ENCODE results near the gene CLIP2.

Gene CLIP2

DNA sequence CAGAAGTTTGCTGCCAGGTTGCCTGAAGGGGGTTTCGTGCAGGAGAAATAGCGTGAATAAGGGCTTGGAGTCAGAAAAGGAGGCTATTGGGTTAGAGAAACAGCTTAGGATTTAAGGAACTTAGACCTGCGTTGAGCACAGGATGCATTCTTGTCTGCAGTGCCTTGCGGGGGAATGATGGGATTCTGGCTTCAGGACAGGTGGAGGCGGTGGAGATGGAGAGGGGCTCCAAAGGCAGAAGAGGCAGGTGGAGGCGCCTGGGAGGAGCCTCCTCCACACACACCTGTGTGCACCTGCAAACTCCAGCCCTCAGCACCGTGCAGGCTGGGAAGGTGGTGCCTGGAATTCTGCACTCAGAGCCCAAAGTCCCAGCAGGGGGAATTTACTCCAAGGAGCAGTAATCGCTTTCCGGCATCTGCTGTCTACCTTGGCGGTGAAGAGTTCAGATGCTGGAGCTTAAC is 1.8 kb downstream of the CLIP2 start:
- TF ChIP-seq, protein P1, sequence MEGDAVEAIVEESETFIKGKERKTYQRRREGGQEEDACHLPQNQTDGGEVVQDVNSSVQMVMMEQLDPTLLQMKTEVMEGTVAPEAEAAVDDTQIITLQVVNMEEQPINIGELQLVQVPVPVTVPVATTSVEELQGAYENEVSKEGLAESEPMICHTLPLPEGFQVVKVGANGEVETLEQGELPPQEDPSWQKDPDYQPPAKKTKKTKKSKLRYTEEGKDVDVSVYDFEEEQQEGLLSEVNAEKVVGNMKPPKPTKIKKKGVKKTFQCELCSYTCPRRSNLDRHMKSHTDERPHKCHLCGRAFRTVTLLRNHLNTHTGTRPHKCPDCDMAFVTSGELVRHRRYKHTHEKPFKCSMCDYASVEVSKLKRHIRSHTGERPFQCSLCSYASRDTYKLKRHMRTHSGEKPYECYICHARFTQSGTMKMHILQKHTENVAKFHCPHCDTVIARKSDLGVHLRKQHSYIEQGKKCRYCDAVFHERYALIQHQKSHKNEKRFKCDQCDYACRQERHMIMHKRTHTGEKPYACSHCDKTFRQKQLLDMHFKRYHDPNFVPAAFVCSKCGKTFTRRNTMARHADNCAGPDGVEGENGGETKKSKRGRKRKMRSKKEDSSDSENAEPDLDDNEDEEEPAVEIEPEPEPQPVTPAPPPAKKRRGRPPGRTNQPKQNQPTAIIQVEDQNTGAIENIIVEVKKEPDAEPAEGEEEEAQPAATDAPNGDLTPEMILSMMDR (IDR thresholded peaks at IDR 0.05; ENCODE audit: insufficient read depth, low read depth, low read length, missing control alignments) = no peak
- H3K4me3 ChIP-seq (ENCODE audit: low read length) = no peak overlapping the region
- no peak for DNase-seq (ENCODE audit: low read depth)

DNA sequence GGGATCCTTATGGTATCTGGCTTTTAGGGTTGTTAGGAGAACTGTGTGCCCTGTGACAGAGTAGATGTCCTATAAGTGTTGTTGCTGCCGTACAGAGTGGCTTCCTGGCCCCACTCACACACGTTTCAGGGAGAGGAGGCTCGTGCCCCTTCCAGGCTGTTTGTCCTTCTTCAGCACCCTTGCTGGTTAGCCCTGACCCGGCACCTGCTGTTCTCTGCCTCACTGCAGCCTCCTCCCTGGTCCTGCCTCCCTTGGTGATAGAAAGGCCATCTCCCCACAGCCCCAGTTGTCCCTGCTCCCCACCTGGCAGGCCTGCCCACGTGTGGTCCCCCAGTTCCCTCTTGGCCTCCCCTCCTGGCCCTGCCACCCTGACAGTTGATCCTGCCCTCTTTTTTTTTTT is 2.3 kb downstream of the CLIP2 start:
- TF ChIP-seq, protein P1 (IDR thresholded peaks at IDR 0.05; ENCODE audit: insufficient read depth, low read depth, low read length, missing control alignments) = no peak
- no peak overlapping the region for H3K4me3 ChIP-seq (ENCODE audit: low read length)
- DNase-seq (ENCODE audit: low read depth) = no peak

DNA sequence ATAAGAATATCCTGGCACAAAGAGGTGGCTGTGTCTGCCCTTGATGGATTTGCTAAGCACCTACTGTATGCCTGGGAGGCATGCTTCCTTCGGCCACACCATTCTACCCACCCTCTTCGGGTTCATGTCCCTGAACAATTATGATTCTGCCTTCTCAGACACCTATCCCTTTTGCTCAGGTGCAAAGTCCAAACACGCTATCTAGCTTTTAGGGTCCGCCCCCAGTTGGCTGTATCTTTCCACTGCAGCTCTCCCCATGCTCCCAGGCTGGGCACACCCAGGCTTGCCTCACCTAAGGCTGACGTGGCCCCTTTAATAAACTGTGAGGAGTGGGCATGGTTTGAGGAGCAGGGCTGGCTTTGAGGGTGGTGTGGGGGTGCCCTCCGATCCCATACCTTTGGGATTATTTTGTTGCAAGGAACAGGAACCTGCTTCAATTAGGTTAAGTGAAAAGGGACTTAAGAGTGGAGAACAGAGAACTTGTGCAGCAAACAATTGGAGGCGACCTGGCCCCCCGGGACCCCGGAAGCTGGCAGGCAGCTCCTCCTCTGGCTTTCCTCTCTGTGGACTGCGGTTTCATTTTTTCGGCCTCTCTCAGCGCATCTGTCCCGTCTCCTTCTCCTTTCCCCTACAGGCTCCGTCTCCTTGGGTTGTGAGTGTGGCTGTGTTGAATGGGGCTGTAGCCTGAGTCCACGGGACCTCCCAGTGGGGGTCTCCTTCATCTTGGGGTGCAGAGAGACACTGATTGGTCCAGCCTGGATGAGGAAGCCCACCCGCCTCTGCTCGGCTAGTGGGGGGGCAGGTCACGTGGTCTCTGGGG is 3.8 kb downstream of the CLIP2 start:
- H3K4me3 ChIP-seq (ENCODE audit: low read length) = no peak overlapping the region
- TF ChIP-seq, protein P1 (IDR thresholded peaks at IDR 0.05; ENCODE audit: insufficient read depth, low read depth, low read length, missing control alignments) = no peak
- DNase-seq (ENCODE audit: low read depth) = no peak

DNA sequence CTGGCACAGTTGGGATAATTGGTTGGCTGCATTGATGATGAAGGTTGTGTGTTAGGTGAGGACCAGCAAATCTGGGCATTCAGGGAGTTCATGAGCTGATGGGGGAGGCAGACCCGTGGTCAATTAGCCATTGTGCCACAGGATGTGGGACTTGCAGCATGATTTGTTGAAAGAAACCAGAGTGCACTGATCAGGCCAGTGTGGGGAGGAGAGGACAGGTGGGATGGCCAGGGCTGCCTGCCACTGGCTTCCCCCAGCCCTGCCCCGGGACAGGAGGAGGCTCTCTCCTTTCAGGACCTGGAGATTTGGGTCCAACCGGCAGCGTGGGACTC is 4.3 kb downstream of the CLIP2 start:
- H3K4me3 ChIP-seq (ENCODE audit: low read length) = no peak overlapping the region
- TF ChIP-seq, protein P1 (IDR thresholded peaks at IDR 0.05; ENCODE audit: insufficient read depth, low read depth, low read length, missing control alignments) = no peak
- DNase-seq (ENCODE audit: low read depth) = no peak

DNA sequence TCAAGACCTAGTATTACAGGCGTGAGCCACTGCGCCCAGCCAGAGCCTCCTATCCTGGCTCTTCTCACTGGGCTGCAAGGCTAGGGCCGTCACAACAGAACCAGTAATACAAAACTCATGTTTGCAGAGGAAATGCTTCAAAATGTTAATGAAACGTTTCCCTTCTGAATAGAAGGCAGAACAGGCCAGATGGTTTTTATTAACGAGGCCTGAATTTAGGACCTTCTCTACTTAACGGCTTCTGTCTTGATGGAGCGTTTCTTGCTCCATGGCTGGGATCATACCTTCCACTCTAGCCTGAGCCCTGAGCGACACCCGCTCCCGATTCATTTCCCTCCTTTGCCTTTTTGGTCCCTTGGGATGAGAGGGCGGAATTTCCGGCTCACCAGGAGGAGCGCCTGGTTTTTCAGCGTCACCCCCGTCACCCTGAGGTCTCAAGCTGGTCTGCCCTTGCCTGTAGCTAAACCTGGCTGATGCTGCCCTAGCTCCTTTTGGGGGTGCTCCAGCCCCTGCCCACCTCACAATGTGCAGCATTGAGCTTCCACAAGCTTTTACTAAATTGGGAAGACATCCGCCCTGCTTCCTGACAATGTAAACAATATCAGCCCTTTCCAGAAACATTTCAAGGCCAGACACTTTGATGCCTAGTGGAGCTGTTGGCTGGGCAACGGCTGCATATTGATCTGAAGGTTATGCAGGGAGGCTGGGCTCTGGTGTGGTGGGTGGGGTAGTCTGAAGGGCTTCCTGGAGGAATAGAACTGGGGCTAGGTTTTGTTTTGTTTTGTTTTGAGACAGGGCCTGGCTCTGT is 5.2 kb downstream of the CLIP2 start:
- no peak for DNase-seq (ENCODE audit: low read depth)
- TF ChIP-seq, protein P1 (IDR thresholded peaks at IDR 0.05; ENCODE audit: insufficient read depth, low read depth, low read length, missing control alignments) = no peak
- H3K4me3 ChIP-seq (ENCODE audit: low read length) = no peak overlapping the region

DNA sequence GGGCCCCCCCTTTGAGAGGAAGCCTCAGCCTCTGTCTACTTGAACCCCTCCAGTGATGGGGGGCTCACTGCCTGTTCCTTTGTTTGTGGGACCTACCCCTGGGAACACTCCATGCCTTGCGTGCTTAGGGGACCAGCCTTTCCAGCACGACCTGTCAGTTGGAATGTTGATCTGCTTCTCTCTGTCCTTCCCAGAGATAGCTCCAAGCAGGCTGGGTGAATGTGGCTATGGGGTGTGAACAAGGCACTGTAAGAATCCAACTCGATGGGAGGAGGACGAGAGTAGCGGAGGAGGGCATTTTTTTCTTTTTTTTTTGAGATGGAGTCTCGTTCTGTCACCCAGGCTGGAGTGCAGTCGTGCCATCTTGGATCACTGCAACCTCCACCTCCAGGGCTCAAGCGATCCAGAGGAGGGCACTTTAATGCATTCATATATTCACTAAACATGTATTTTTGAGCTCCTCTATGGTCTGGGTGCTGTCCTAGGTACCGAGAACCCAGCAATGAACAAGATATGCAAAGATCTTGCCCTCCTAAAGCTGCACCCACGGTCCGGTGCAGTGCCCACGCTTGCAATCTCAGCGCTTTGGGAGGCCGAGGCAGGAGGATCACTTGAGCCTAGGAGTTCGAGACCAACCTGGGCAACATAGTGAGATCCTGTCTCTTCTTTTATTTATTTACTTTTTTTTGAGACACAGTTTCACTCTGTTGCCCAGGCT is 8.5 kb downstream of the CLIP2 start:
- TF ChIP-seq, protein P1 (IDR thresholded peaks at IDR 0.05; ENCODE audit: insufficient read depth, low read depth, low read length, missing control alignments) = no peak
- H3K4me3 ChIP-seq (ENCODE audit: low read length) = no peak overlapping the region
- DNase-seq (ENCODE audit: low read depth) = peak; percentile 37

Measured in epithelial cell of esophagus (primary cell).